ENCODE results near the gene CLIP1.

DNA sequence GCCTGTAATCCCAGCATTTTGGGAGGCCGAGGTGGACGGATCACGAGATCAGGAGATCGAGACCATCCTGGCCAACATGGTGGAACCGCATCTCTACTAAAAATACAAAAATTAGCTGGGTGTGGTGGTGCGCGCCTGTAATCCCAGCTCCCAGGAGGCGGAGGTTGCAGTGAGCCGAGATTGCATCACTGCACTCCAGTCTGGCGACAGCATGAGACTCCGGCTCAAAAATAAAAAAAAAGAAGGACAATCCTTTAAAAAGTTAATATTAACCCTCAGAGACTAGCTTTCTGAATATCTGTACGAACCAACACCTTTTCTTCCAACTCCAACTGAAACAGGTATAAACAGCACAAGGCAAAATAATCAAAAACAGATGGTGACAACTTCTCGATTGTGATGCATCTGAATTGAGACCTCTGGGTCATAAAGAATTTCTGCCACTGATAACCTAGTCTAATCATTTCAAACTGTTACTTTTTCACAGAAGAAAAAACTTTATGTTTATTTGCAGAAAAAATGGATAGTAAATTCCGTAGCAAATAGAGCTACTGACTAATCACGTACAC is 27.8 kb downstream of the CLIP1 start:
- TF ChIP-seq, protein P1, sequence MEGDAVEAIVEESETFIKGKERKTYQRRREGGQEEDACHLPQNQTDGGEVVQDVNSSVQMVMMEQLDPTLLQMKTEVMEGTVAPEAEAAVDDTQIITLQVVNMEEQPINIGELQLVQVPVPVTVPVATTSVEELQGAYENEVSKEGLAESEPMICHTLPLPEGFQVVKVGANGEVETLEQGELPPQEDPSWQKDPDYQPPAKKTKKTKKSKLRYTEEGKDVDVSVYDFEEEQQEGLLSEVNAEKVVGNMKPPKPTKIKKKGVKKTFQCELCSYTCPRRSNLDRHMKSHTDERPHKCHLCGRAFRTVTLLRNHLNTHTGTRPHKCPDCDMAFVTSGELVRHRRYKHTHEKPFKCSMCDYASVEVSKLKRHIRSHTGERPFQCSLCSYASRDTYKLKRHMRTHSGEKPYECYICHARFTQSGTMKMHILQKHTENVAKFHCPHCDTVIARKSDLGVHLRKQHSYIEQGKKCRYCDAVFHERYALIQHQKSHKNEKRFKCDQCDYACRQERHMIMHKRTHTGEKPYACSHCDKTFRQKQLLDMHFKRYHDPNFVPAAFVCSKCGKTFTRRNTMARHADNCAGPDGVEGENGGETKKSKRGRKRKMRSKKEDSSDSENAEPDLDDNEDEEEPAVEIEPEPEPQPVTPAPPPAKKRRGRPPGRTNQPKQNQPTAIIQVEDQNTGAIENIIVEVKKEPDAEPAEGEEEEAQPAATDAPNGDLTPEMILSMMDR (IDR thresholded peaks at IDR 0.05 in 4 of 5, conservative IDR thresholded peaks at IDR 0.05 in 1 of 5), result no peak
- TF ChIP-seq POLR2A (IDR thresholded peaks at IDR 0.05), result no peak

Data from gastrocnemius medialis (tissue), 4 donors.